SU-DHL-6 (cell line): ENCODE measurements around the gene RNF144B.

Experiments used
- H2AFZ ChIP-seq: fragments of 200-600 bp; sonication (generic); 2 replicates; pipeline ENCODE4 v1.6.1; 2014; ENCODE audit warnings: low read depth, mild to moderate bottlenecking, moderate library complexity, mixed read lengths, antibody characterized with exemption, low read length; ENCODE audit not compliant: severe bottlenecking
- H3F3A ChIP-seq: fragments of 200-600 bp; shearing (Covaris generic); 2 replicates; pipeline ENCODE4 v1.6.0; 2016; ENCODE audit warnings: antibody characterized with exemption, mild to moderate bottlenecking; ENCODE audit not compliant: insufficient read depth
- H3K27ac ChIP-seq: fragments of 200-600 bp; sonication (generic); 2 replicates; pipeline ENCODE4 v1.5.1; 2016; ENCODE audit warnings: low read depth, mild to moderate bottlenecking, low read length, moderate library complexity, mixed read lengths
- H3K27me3 ChIP-seq: fragments of 200-600 bp; sonication (generic), shearing (Covaris generic); 2 replicates; pipeline ENCODE4 v1.6.0; 2014; ENCODE audit warnings: mild to moderate bottlenecking, low read length
- H3K36me3 ChIP-seq: fragments of 200-600 bp; sonication (generic); 2 replicates; pipeline ENCODE4 v1.6.1; 2014; ENCODE audit warnings: mild to moderate bottlenecking, low read length, mixed read lengths
- H3K4me2 ChIP-seq: fragments of 300-600, 200-600 bp; shearing (Covaris generic), sonication (generic); 2 replicates; pipeline ENCODE4 v1.6.0; 2014; ENCODE audit warnings: low read length, low read depth, mild to moderate bottlenecking; ENCODE audit not compliant: poor library complexity, severe bottlenecking
- H3K4me3 ChIP-seq: fragments of 200-600 bp; sonication (generic); 2 replicates; pipeline ENCODE4 v1.5.1; 2014; ENCODE audit warnings: antibody characterized with exemption, low read length, mild to moderate bottlenecking, mixed read lengths; ENCODE audit not compliant: insufficient read depth, poor library complexity, severe bottlenecking
- H3K79me2 ChIP-seq: fragments of 200-600 bp; sonication (generic); 2 replicates; pipeline ENCODE4 v1.6.1; 2014; ENCODE audit warnings: mild to moderate bottlenecking, low read length, moderate library complexity; ENCODE audit not compliant: insufficient read depth
- H3K9ac ChIP-seq: fragments of 200-600 bp; sonication (generic); 2 replicates; pipeline ENCODE4 v1.7.0; 2014; ENCODE audit warnings: mild to moderate bottlenecking, low read length
- H3K9me2 ChIP-seq: fragments of 200-600 bp; sonication (generic); replicated peaks from 2 replicates; pipeline ENCODE4 v1.6.1; 2014; ENCODE audit warnings: low read length; ENCODE audit not compliant: insufficient read depth
- H3K9me3 ChIP-seq: fragments of 200-600 bp; sonication (generic); 2 replicates; pipeline ENCODE4 v1.6.1; 2014; ENCODE audit warnings: low read length, mixed read lengths; ENCODE audit not compliant: insufficient read depth
- H4K20me1 ChIP-seq: fragments of 200-600 bp; sonication (generic); 2 replicates; pipeline ENCODE4 v1.6.1; 2014; ENCODE audit warnings: low read depth, mild to moderate bottlenecking, antibody characterized with exemption, low read length, moderate library complexity, mixed read lengths
- EZH2phosphoT487 ChIP-seq: fragments of 200-600 bp; sonication (generic), shearing (Covaris generic); conservative IDR thresholded peaks from 2 replicates; pipeline ENCODE4 v1.6.1; 2018; ENCODE audit warnings: mild to moderate bottlenecking, antibody characterized with exemption, low read length, moderate library complexity, mixed read lengths
- TF ChIP-seq, protein P1 (sequence below): fragments of 200-600 bp; sonication (generic); IDR thresholded peaks from one replicate; pipeline ENCODE4 v1.5.1; 2017; ENCODE audit warnings: antibody characterized with exemption, mild to moderate bottlenecking, low read length, moderate library complexity; ENCODE audit not compliant: insufficient read depth, poor library complexity, severe bottlenecking

RNF144B gene

GRCh38 chr6:18412068-18412467 is 24.9 kb downstream of the RNF144B start:
- Histone ChIP-seq H4K20me1 (no peaks in the 10 kb centered on the region), H3K36me3 (peaks cover 8% of the 10 kb centered on the region; the same call in 1 of the 2 replicates), H3K9me3 (no peaks in the 10 kb centered on the region), H3K4me3 (no peak overlapping the region), H3K9me2 (no peaks in the 10 kb centered on the region), H3K27me3 (no peaks in the 10 kb centered on the region), H3K79me2 (peaks cover 4% of the 10 kb centered on the region; the same call in 1 of the 2 replicates), H3F3A (no peaks in the 10 kb centered on the region), H3K9ac (no peak overlapping the region), H3K4me2 (no peak overlapping the region), H2AFZ (no peak overlapping the region), H3K27ac (no peak overlapping the region)
- no peak for TF ChIP-seq EZH2phosphoT487
- TF ChIP-seq, protein P1, sequence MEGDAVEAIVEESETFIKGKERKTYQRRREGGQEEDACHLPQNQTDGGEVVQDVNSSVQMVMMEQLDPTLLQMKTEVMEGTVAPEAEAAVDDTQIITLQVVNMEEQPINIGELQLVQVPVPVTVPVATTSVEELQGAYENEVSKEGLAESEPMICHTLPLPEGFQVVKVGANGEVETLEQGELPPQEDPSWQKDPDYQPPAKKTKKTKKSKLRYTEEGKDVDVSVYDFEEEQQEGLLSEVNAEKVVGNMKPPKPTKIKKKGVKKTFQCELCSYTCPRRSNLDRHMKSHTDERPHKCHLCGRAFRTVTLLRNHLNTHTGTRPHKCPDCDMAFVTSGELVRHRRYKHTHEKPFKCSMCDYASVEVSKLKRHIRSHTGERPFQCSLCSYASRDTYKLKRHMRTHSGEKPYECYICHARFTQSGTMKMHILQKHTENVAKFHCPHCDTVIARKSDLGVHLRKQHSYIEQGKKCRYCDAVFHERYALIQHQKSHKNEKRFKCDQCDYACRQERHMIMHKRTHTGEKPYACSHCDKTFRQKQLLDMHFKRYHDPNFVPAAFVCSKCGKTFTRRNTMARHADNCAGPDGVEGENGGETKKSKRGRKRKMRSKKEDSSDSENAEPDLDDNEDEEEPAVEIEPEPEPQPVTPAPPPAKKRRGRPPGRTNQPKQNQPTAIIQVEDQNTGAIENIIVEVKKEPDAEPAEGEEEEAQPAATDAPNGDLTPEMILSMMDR: no peak

DNA sequence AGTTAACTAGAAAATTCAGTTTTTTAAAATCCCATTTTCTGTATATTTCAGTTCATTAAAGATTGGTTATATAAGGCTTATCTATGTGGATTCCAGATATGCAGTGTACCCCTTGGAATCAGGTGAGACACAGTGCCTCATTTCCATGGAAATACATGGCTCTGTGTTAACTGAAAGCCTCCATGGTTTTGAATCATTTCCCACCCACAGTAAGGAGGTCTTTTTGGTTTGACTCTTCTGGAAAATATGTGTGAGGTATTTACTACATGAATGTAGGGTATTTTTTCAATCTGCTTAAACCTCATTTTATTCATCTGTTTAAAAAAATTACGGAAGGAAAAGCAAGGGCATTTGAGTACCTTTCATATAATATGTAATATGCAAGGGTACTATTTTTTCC is 25.5 kb downstream of the RNF144B start:
- H3K9ac ChIP-seq: no peak overlapping the region
- no peak overlapping the region for H2AFZ ChIP-seq
- no peaks in the 10 kb centered on the region for H3F3A ChIP-seq
- no peaks in the 10 kb centered on the region for H3K9me3 ChIP-seq
- no peak overlapping the region for H3K4me2 ChIP-seq
- peaks cover 4% of the 10 kb centered on the region; the same call in 1 of the 2 replicates for H3K79me2 ChIP-seq
- H3K36me3 ChIP-seq: peaks cover 8% of the 10 kb centered on the region; the same call in 1 of the 2 replicates
- H3K27me3 ChIP-seq: no peaks in the 10 kb centered on the region
- no peak overlapping the region for H3K4me3 ChIP-seq
- no peak overlapping the region for H3K27ac ChIP-seq
- H4K20me1 ChIP-seq: no peaks in the 10 kb centered on the region
- TF ChIP-seq, protein P1: no peak
- TF ChIP-seq EZH2phosphoT487: no peak
- H3K9me2 ChIP-seq: no peaks in the 10 kb centered on the region

DNA sequence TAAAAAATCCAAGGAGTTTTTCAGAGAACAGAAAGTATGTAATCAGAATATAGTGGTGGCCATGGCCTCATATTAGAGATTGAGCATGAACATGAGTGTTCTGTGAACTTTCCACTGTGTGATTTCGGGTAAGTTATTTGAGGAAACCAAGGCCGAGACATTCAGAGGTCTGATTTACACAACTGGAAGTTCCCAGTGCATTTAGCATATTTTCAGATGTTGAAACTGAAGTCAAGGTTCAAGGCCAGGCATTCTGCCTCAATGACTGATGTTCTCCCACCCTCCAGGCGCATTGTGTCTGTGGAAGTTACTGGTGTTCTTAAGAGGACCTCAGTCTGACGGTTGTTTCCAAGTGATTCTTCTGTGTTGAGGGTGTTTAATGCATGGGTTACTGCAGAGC is 26.2 kb downstream of the RNF144B start:
- H4K20me1 ChIP-seq: 0 out of 2 replicates have a peak, but pooled peaks cover 2% of the 10 kb centered on the region
- H3K9me2 ChIP-seq: no peaks in the 10 kb centered on the region
- H3K4me3 ChIP-seq: no peak overlapping the region
- no peaks in the 10 kb centered on the region for H3K27me3 ChIP-seq
- no peaks in the 10 kb centered on the region for H3K9me3 ChIP-seq
- H3F3A ChIP-seq: no peaks in the 10 kb centered on the region
- no peak for TF ChIP-seq EZH2phosphoT487
- TF ChIP-seq, protein P1: no peak
- peaks cover 4% of the 10 kb centered on the region; the same call in 1 of the 2 replicates for H3K79me2 ChIP-seq
- H3K36me3 ChIP-seq: peaks cover 8% of the 10 kb centered on the region; the same call in 1 of the 2 replicates
- H3K27ac ChIP-seq: no peak overlapping the region
- H3K4me2 ChIP-seq: no peak overlapping the region
- H3K9ac ChIP-seq: no peak overlapping the region
- no peak overlapping the region for H2AFZ ChIP-seq
